HG03354 (cell line): ENCODE measurements around the gene MSL1.
"Not testable (repeated sequence)": the region's sequence is repeated elsewhere in the genome, so short reads cannot be mapped to it uniquely, and the experiment has no call there.

Experiments used
- ATAC-seq: cut with Tn5 transposase; IDR thresholded peaks from one replicate; pipeline ENCODE4 v1.9.1; 2021; ENCODE audit warnings: mild to moderate bottlenecking; ENCODE audit not compliant: unreplicated experiment, poor library complexity, severe bottlenecking

Gene MSL1

DNA sequence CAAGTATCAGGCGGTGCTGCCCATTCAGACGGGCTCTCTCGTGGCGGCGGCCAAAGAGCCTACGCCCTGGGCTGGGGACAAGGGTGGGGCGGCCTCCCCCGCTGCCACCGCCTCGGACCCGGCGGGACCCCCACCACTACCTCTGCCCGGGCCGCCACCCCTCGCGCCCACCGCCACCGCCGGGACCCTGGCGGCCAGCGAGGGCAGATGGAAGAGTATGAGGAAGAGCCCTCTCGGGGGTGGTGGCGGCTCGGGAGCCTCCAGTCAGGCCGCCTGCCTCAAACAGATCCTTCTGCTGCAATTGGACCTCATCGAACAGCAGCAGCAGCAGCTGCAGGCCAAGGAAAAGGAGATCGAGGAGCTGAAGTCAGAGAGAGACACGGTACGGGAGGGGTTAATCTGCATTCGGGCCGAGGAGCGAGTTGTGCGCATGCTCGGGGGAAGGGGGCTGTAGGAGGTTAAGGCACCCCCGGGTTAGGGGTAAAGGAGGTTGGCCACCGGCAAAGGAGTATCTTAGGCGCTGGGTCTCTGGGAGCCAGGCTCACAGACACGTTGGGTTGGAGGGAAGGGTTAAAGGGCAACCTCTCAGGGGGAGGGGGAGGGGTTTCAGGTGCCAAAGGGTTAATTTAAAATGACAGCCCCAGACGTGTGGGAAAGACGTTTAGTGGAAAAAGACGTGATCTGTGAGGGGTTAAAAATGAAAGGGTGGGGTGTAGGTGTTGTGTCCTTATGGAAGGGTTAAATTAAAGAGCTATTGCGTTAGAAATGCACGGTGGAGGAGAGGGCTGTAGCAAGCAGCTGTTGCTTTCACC is 1.4 kb downstream of the MSL1 start:
- peak; percentile 18 for ATAC-seq

DNA sequence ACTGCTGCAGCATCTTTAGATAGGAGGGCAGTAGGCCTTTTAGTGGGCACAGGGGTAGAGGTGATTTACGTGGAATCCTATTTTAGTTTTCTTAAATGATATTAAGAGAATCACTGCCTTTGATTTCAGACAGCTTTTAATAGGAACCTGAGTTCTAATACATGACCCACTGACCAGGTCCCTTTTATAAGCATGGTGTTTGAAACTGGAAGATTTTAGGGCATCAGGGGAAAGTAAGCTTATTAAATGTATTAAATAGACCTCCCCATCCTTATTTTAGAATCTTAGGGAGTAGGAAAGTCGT is 2.0 kb downstream of the MSL1 start:
- no peak for ATAC-seq

DNA sequence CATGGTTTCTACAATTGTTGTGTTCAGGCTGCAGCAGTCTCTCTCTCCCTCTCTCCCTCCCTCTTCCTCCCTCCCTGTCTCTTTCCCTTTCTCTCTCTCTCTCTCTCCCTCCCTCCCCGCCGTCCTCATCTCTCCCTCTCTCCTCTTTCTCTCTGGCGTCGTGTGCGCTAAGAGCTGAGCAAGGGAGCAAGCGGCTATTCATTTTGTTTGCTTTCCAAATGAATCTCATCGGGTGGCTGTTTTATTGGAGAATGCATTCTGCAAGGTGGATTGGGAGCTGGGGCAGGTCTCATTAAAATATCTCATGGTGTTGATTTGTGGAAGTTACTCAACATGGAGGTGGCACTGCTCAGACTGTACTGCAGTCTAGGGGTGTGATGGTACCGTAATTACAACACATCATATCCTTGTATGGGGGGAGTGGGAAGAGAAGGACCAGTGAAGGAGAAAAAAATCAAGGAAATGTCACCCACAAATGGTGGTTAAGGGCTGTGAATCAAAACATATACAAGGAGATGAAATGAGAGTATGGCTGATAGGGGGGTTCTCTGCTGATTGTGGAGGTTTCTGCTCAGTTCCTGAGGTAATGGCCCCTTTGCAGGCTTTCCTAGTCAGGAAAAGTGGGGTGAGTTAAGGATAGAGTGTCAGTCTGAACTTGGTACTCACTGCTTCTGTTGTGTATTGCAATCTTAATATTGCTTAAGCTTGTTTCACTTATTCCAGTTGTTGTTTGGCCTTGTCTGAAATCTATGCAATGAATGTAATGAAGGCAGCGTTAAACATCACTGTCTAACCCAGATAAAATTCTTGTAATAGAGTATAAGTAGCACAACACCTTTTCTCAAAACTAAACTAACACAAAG is 2.7 kb downstream of the MSL1 start:
- no peak for ATAC-seq

DNA sequence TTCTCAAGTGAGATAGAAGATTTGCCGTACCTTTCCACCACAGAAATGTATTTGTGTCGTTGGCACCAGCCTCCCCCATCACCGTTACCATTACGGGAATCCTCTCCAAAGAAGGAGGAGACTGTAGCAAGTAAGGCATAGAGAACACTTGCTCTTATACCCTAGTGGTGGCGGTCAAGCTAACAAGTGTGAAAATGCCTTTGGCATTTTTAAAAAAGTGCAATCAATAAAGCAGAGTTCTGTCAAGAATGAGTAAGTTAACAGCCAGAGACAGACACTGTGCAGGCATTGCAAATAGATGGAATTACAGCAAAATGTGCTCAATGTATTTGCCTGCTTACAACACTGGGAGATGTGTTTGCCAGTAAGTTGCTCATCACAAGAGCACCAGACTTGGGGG is 7.7 kb downstream of the MSL1 start:
- ATAC-seq, result no peak

DNA sequence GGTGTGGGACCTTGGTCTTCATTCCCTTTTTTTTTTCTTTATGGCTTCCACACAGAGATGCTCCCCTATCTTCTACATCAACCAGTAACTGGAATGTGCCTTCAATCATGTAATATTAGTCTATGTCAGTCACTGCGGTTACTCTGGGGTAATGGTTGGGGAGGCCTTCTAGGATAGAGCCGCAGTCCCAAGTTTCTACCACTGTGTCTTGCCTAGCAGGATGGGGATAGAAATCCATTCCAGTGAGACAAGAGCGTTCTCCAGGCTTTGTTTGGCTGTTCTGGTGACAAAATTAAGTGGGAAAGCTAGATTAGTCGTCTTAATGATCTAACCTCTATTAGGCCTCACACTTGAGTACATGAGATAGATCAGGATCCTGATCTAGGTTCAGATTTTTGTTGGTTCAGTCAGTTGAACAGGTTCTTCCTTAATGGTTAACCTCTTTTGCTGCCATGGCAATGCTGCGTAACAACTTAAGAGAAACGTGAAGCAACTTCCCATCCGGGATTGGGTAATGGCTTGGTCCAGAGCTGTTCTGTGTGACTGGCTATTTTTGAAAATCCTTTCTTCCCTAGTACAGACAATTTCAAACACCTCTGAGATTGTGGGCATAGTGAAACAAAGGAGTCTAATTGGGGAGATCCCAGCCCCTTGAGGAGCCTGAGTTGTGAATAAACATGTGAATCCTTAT is 8.7 kb downstream of the MSL1 start:
- no peak for ATAC-seq

DNA sequence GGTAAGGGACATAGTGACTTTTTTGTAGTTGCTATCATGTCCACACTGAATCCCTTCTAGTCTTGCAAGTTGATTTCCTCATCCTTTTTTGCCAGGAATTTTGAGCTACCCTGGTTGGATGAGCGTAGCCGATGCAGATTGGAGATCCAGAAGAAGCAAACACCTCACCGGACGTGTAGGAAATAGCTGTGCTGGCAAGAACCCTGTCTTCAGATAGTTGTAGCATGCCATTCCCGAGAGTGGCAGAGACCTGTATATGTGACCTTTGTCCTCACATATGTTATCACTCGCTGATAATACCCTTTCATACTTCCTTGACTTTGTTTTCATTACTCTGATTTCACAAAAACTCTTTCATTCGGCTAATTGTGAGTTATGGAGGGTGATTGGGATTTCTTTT is 12.4 kb downstream of the MSL1 start:
- ATAC-seq, result no peak

DNA sequence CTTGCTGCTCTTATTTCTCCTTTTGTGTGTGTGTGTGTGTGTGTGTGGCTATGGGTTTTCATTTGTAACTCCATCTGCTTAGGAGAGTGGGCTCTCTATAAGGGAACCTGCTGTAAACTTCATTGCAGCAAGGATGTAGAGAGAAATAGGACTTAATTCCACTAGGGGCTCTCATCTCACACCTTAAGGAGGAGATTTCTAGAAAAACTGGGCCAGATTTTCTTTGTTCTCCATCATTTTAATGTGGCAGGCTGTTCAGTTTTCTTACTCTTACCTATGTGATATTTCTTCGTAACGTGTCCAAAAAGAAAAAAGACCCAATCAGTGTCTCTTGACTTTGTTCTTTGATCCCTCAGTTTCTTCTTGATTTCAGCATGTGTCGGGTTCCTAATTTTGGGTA is 14.0 kb downstream of the MSL1 start:
- ATAC-seq, result no peak

DNA sequence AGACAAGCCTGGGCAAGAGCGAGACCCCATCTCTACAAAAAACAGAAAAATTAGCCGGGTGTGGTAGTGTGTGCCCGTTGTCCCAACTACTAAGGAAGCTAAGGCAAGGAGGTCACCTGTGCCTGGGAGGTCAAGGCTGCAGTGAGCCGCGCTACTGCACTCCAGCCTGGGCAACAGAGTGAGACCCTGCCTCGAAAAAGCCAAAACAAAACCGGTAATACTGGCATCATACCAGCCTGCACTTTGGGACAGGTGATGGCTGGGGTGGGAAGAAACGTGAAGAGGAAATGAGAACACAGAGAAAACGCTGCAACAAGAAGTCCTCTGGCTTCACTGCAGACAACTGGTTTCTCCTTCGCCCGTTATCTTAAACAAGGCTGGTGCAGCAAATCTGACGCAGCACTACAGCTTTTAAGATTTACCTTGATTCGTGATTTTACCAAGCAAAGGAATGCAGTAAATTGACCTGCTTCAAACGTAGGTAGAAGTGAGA is 17.8 kb downstream of the MSL1 start:
- ATAC-seq, result peak; percentile 22

DNA sequence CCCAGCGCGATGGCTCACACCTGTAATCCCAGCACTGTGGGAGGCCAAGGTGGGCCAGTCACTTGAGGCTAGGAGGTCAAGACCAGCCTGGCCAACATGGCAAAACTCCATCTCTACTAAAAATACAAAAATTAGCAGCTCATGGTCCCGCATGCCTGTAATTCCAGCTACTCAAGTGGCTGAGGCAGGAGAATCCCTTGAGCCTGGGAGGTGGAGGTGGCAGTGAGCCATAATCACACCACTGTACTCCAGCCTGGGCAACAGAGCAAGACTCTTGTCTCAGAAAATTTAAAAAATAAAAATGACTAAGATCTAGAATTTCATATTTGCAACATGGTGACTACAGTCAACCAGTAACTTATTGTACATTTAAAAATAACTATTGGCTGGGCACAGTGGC is 21.4 kb downstream of the MSL1 start:
- not testable (repeated sequence) for ATAC-seq

DNA sequence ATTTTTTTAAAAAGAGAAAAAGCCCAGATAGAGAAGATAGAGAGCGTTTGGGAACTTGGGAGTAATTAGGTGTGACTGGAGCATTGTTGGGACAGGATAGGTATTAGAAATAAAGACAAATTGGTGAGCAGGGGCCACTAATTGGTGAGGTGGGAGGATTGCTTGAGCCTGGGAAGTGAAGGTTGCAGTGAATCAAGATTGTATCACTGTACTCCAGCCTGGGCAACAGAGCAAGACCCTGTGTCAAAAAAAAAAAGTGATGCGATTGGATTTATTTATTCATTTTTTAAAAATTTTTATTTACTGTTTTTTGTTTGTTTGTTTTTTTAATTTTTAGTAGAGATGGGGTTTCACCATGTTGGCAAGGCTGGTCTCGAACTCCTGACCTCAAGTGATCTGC is 23.7 kb downstream of the MSL1 start:
- ATAC-seq, result no peak

DNA sequence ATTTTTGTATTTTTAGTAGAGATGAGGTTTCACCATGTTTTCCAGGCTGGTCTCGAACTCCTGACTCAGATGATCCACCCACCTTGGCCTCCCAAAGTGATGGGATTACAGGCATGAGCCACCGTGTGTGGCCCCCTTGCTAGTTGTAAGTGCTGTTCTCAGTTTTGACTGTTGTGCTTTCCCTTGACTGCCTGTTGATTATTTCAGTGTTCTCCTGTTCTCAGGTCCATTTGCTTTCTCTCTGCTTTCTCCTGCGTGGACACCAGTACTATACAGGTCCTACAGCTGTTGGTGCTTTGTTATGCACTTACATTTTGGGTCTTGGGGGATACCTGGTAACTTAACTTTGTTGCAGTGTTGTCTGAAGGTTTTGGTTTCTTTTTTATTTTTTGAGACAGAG is 26.8 kb downstream of the MSL1 start:
- no peak for ATAC-seq

DNA sequence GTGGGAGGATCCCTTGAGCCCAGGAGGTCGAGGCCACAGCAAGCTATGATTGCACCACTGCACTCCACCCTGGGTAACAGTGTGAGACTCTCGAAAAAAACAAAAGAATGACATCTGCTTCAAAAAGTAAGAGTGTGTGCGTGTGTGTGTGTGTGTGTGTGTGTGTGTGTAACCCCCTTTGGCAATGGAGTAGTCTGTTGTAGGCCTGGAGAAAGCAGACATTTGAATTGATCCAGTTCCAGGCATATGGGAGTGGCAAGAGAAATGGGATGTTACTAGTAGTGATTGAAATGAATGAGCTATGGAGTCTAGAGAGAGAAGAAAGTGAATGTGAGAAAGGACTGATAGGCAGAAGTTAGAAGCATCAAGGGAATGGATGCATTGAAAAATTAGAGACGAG is 28.5 kb downstream of the MSL1 start:
- no peak for ATAC-seq

DNA sequence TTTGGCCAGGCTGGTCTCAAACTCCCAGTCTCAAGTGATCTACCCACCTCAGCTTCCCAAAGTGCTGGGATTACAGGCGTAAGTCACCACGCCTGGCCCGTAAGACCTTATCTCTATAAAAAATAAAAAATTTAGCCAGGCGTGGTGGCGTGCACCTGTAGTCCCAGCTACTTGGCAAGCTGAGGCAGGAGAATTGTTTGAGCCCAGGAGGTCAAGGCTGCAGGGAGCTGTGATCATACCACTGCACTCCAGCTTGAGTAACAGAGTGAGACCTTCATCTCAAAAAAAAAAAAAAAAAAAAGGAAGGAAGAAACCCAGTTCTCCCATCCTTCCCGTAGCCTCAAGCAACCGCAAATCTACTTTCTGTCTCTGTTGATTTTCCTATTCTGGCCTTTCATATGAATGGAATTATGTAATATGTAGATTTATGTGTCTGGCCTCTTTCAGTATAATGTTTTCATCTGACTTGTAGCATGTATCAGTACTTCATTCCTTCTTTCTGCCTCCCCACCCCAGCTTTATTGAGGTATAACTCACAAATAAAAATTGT is 29.7 kb downstream of the MSL1 start:
- ATAC-seq, result no peak

DNA sequence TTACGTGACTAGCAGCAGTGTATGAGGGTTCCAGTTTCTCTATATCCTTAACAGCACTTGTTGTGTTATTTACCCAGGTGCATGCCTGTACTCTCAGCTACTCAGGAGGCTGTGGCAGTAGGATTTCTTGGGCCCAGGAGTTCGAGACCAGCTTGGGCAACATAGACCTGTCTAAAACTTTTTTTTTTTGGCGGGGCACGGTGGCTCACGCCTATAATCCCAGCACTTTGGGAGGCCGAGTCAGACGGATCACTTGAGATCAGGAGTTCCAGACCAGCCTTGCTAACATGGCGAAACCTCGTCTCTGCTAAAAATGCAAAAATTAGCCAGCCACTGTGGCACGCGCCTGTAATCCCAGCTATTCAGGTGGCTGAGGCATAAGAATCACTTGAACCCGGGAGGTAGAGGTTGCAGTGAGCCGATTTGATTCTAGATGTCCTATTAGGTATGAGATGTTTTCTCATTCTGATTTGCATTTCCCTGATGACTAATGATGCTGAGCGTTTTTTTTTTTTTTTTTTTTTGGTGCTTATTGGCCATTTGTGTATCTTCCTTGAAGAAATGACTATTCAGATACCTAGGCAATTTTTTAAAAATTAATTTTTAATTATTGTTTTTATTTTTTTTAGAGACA is 31.9 kb downstream of the MSL1 start:
- ATAC-seq, result no peak

DNA sequence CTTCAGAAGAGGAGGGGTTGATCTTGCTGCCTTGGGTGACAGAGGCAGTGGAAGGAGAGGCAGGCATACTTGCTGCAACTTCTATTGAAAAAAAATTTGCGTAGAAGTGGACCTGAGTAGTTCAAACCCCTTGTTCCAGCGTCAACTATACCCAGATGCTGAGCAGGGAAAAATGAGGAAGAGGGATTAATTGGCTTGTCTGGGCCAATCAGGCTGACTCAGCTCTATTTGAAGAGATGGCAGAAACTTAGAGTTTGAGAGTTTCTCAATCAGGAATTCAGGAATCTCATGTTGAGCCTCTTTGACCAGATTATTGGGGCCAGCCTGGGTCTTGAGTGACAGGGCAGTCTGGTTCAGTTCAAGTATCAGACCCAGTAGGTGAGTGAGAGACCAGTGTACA is 36.2 kb downstream of the MSL1 start:
- ATAC-seq, result no peak

DNA sequence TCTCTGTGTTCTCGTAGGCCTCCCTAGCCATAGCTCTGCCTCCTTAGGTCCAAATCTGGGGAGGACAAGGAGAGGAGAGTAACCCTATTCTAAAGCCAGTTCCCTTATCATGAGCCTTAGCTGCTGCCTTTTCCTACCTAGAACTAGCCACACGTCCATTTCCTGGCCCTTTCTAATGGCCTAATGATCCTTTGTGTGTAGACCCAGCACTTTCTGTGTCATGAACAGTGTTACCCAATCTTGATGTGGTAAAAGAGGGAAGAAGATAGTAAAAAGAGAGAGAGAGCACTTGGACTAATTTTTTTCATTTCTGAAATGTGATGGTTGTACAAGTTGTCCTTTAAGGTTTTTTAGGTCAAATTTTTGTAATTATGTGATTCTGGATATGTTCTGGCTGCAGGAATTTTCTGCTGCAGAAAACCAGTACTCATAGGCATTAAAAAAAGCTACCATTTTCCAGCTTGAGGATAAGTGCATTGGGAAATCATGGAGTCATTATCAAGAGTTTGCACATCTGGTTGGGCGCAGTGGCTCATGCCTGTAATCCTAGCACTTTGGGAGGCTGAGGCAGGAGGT is 36.8 kb downstream of the MSL1 start:
- ATAC-seq, result no peak

DNA sequence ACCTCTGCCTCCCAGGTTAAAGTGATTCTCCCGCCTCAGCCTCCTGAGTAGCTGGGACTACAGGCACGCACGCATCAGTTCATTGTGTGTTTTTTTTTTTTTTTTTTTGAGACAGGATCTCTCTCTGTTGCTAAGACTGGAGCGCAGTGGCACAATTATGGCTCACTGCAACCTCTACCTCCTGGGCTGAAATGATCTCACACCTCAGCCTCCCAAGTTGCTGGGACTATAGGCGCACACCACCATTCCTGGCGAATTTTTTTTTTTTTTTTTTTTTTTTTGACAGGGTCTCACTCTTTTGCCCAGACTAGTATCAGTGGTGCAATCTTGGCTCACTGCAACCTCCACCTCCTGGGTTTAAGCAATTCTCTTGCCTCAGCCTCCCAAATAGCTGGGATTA is 37.7 kb downstream of the MSL1 start:
- ATAC-seq, result no peak

DNA sequence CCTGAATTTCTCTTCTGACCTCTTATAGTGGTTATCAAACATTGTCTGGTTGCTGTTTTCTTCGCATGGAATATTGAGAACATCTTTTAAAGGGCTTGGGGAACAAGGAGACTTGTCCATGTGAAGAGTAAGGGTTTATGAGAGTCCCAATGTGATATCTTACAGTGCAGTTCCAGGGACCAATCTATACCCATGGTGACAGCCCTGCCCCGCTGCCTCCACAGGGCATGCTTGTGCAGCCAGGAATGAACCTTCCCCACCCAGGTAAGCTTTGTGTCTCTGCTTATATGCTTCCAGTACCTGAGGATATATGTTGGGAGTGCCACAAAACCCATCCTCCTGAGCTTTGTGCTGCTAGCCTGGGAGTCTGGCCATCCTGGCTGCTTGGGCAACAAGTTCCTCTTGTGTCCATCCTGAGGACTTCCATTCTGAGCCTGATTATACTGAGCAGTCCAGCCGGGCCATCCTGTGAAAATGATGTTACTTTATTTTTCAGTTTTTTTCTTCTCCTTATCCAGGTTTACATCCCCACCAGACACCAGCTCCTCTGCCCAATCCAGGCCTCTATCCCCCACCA is 46.0 kb downstream of the MSL1 start:
- ATAC-seq, result no peak

DNA sequence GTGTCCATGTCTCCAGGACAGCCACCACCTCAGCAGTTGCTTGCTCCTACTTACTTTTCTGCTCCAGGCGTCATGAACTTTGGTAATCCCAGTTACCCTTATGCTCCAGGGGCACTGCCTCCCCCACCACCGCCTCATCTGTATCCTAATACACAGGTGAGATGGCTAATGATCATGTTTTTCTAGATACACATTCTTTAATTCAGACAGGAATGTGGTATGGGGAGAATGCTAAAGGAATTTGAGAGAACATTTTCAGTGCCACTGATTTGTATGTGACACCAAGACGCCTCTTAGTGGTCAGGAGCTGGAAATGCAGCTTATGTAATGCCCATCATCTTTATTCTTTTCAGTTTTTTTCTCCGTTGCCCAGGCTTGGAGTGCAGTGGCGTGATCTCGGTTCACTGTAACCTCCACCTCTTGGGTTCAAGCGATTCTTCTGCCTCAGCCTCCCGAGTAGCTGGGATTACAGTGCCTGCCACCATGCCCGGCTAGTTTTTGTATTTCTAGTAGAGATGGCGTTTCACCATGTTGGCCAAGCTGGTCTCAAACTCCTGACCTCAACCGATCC is 46.6 kb downstream of the MSL1 start:
- no peak for ATAC-seq
